Measurements from ENCODE around the gene REM2.
A peak's percentile ranks its signal among the peaks of the same experiment; 100 is the strongest.

REM2 gene

GRCh38 chr14:22872833-22873520 is 10.0 kb upstream of the REM2 start:
- no peak for DNase-seq (ENCODE audit: low read depth, low spot score)

- no peak for DNase-seq (ENCODE audit: low read depth, low spot score)
Measured at GRCh38 chr14:22875003-22875747, 7.8 kb upstream of the REM2 start.

- no peak for DNase-seq (ENCODE audit: low read depth, low spot score)
Measured at GRCh38 chr14:22875748-22876319, 7.2 kb upstream of the REM2 start.

- DNase-seq (ENCODE audit: low read depth, low spot score) = no peak
Measured at GRCh38 chr14:22877000-22877501, 6.0 kb upstream of the REM2 start.

GRCh38 chr14:22878271-22879246 is 4.5 kb upstream of the REM2 start:
- DNase-seq (ENCODE audit: low read depth, low spot score) = no peak

GRCh38 chr14:22882064-22882463 is 958 bp upstream of the REM2 start:
- no peak for DNase-seq (ENCODE audit: low read depth, low spot score)

- DNase-seq (ENCODE audit: low read depth, low spot score) = no peak
Measured at GRCh38 chr14:22882529-22883172, 371 bp upstream of the REM2 start.

- no peak for DNase-seq (ENCODE audit: low read depth, low spot score)
Measured at GRCh38 chr14:22884076-22884737, 1.2 kb downstream of the REM2 start.

- no peak for DNase-seq (ENCODE audit: low read depth, low spot score)
Measured at GRCh38 chr14:22884738-22885523, 1.9 kb downstream of the REM2 start.

- no peak for DNase-seq (ENCODE audit: low read depth, low spot score)
Measured at GRCh38 chr14:22885975-22886374, 3.0 kb downstream of the REM2 start.

GRCh38 chr14:22886500-22887259 is 3.7 kb downstream of the REM2 start:
- DNase-seq (ENCODE audit: low read depth, low spot score) = no peak

- peak; percentile 55 for DNase-seq (ENCODE audit: low read depth, low spot score)
Measured at GRCh38 chr14:22887260-22887989, 4.4 kb downstream of the REM2 start.

- DNase-seq (ENCODE audit: low read depth, low spot score) = no peak
Measured at GRCh38 chr14:22887990-22888378, 5.0 kb downstream of the REM2 start.

GRCh38 chr14:22888662-22889061 is 5.6 kb downstream of the REM2 start:
- no peak for DNase-seq (ENCODE audit: low read depth, low spot score)

GRCh38 chr14:22890416-22890815 is 7.4 kb downstream of the REM2 start:
- no peak for DNase-seq (ENCODE audit: low read depth, low spot score)

GRCh38 chr14:22892488-22892887 is 9.5 kb downstream of the REM2 start:
- DNase-seq (ENCODE audit: low read depth, low spot score) = no peak

GRCh38 chr14:22893706-22894105 is 10.7 kb downstream of the REM2 start:
- DNase-seq (ENCODE audit: low read depth, low spot score) = no peak

- no peak for DNase-seq (ENCODE audit: low read depth, low spot score)
Measured at GRCh38 chr14:22895402-22895801, 12.4 kb downstream of the REM2 start.
